Superior temporal gyrus (tissue), 1 donor: ENCODE measurements around the gene FASTKD1.
"Not testable (repeated sequence)": the region's sequence is repeated elsewhere in the genome, so short reads cannot be mapped to it uniquely, and the experiment has no call there.

Experiments used
- DNase-seq: peaks from one replicate; pipeline ENCODE4 v3.0.0-alpha.2; 2016; ENCODE audit errors: extremely low spot score

FASTKD1 gene

GRCh38 chr2:169573160-169573973, at the start of gene FASTKD1:
TSS of gene FASTKD1 (minus strand) at chr2:169573865. CDS start at chr2:169572029, 1,836 bp downstream.
- DNase-seq: peak; percentile 96

GRCh38 chr2:169623235-169623634, 49.6 kb upstream of the FASTKD1 start:
- DNase-seq: no peak

- DNase-seq: no peak
Observed at GRCh38 chr2:169620509-169620908, 46.8 kb upstream of the FASTKD1 start.

- no peak for DNase-seq
Observed at GRCh38 chr2:169619946-169620345, 46.3 kb upstream of the FASTKD1 start.

- not testable (repeated sequence) for DNase-seq
Observed at GRCh38 chr2:169615982-169616381, 42.3 kb upstream of the FASTKD1 start.

GRCh38 chr2:169613876-169614275, 40.2 kb upstream of the FASTKD1 start:
- DNase-seq: no peak

GRCh38 chr2:169609264-169609663, 35.6 kb upstream of the FASTKD1 start:
- no peak for DNase-seq

GRCh38 chr2:169599568-169599967, 25.9 kb upstream of the FASTKD1 start:
- no peak for DNase-seq

GRCh38 chr2:169598982-169599381, 25.3 kb upstream of the FASTKD1 start:
- no peak for DNase-seq

GRCh38 chr2:169596546-169596945, 22.9 kb upstream of the FASTKD1 start:
- not testable (repeated sequence) for DNase-seq

GRCh38 chr2:169590804-169591203, 17.1 kb upstream of the FASTKD1 start:
- DNase-seq: no peak

GRCh38 chr2:169585673-169586072, 12.0 kb upstream of the FASTKD1 start:
- DNase-seq: no peak

GRCh38 chr2:169584005-169584877, 10.6 kb upstream of the FASTKD1 start, which contains the start of gene PPIG:
TSS of gene PPIG (plus strand) at chr2:169584351. CDS start at chr2:169604042, 19,691 bp downstream.
- DNase-seq: peak; percentile 97

- DNase-seq: no peak
Observed at GRCh38 chr2:169583518-169583917, 9.9 kb upstream of the FASTKD1 start.

GRCh38 chr2:169582552-169583266, 9.0 kb upstream of the FASTKD1 start:
- DNase-seq: not testable (repeated sequence)

- no peak for DNase-seq
Observed at GRCh38 chr2:169579044-169579443, 5.4 kb upstream of the FASTKD1 start.

GRCh38 chr2:169575264-169575663, 1.6 kb upstream of the FASTKD1 start:
- not testable (repeated sequence) for DNase-seq

- not testable (repeated sequence) for DNase-seq
Observed at GRCh38 chr2:169574539-169574938, 874 bp upstream of the FASTKD1 start.

GRCh38 chr2:169573974-169574299, 272 bp upstream of the FASTKD1 start:
- no peak for DNase-seq

GRCh38 chr2:169572821-169573159, 875 bp downstream of the FASTKD1 start:
- no peak for DNase-seq

GRCh38 chr2:169572189-169572588, 1.5 kb downstream of the FASTKD1 start:
- DNase-seq: no peak

GRCh38 chr2:169571571-169571970, 2.1 kb downstream of the FASTKD1 start:
- DNase-seq: no peak
